WI38 (cell line): ENCODE results near the gene SAMD4A.

ENCODE experiments used
- H3K4me3 ChIP-seq: 2 replicates; pipeline ENCODE4 v1.5.1; 2011; ENCODE audit warnings: low read depth, mild to moderate bottlenecking, control low read depth, low read length
- TF ChIP-seq, protein P1 (sequence below): IDR thresholded peaks from 2 replicates; pipeline ENCODE4 v1.5.1; 2012; ENCODE audit warnings: low read depth, mild to moderate bottlenecking, control low read depth, low read length

Gene SAMD4A

DNA sequence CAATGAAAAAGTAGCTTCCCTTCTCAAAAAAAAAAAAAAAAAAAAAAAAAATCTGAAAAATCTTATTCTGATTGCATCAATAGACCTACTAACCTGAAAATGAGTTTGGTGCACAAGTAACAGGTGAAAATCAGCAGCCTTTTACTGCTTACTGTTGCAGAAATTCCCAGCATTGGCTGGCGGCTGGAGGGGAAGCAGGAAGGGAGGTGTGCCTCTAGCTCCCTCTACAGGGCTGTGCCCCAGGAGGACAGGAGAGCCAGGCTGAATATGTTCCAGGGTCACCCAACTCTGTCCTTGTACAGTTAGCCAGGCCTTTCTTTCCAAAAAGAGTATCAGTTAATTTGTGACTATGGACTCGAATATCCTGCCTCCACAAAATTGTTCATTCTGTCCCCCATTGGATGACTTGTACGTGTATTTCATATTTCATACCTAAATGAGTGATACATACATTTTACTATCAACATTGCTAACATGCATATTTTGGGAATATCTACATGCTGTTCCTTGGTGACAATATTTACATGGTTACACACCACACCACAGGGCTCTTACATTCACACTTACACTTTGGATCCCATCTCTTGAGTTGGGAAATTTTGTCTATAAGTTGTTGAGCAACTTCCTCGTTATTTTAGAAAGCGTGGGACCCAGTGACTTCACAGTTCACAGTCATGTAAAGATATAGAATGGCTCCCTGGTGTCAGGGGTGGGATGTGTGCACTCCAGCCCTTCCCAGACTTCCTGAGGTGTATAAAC lies 124.8 kb downstream of the SAMD4A start:
- no peak overlapping the region for H3K4me3 ChIP-seq
- TF ChIP-seq, protein P1, sequence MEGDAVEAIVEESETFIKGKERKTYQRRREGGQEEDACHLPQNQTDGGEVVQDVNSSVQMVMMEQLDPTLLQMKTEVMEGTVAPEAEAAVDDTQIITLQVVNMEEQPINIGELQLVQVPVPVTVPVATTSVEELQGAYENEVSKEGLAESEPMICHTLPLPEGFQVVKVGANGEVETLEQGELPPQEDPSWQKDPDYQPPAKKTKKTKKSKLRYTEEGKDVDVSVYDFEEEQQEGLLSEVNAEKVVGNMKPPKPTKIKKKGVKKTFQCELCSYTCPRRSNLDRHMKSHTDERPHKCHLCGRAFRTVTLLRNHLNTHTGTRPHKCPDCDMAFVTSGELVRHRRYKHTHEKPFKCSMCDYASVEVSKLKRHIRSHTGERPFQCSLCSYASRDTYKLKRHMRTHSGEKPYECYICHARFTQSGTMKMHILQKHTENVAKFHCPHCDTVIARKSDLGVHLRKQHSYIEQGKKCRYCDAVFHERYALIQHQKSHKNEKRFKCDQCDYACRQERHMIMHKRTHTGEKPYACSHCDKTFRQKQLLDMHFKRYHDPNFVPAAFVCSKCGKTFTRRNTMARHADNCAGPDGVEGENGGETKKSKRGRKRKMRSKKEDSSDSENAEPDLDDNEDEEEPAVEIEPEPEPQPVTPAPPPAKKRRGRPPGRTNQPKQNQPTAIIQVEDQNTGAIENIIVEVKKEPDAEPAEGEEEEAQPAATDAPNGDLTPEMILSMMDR: peak; percentile 94

DNA sequence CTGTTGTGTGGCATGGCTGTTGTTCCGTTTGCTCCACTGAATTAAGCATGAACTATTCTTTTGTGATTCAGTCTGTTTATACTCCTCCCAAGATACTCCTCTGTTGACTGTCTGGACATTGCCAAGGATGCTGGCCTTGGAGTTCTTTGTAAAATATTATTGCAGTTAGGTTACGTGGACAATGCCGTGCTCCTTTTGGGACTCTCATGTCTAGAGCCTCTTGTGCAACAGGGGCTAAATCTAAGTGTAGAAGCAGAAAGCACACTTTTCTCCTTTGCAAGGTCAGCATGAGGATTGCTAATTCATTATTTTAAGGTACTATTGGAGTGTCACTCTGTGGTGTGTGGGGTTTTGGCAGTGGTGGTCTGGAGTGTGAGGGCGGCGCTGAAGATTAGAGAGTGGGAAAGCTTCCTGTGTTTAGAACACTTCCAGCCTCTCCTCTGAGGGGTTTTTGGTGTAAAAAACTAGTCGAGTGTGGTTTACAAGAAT lies 125.4 kb downstream of the SAMD4A start:
- H3K4me3 ChIP-seq: no peak overlapping the region

DNA sequence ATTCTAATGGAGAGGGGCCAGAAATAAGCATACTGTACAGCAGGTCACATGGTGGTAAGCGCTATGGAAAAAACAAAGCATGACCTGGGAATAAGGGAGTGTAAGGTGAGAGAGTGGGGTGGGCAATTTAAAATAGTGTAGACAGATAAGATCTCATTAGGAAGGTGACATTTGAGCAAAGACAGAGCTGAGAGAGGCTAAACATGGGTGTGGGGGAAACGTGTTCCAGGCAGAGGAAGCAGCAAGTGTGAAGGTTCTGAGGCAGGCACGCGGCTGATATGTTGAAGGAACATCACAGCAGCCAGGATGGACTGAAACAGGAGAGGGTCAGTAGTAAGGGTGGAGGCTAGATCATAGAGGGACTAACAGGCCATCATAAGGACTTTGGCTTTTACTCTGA lies 126.8 kb downstream of the SAMD4A start:
- no peak overlapping the region for H3K4me3 ChIP-seq
- TF ChIP-seq, protein P1: no peak

More for the DNA sequence above, 125.4 kb downstream of the SAMD4A start:
- TF ChIP-seq, protein P1: no peak

DNA sequence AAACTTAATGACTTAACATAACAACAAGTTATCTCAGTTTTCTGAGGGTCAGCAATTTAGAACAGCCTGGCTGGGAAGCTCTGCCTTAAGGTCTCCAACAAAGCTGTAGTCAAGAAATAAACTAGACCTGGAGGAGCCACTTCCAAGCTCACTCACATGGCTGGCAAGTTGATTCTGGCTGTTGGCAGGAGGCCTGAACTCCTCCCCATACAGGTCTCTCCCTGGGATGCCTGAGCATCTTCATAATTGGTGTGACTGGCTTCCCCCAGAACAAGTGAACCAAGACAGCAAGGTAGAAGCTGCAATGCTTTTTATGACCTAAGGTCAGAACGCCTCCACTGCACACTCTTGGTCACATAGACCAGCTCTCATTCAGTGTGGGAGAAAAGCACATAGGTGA lies 128.3 kb downstream of the SAMD4A start:
- H3K4me3 ChIP-seq: no peak overlapping the region
- TF ChIP-seq, protein P1: no peak

DNA sequence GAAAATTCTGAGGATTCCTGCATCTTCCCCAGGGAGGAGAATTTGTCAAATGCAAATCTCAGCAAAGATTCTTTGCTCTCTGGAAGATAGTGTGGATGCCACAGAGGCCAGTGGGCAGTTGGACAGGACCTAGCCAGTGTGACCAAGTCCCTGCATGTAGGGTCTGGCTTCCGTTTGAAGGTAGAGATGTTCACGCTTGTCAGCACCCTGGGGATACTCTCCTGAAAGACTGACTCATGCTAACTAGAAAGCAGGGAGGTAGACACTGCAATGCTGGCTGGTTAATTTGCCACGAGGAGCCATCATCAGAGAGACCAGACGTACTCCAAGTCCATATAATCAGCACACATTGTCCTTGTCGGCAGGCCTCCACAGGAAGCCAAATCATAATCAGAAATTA lies 130.1 kb downstream of the SAMD4A start:
- TF ChIP-seq, protein P1: no peak
- no peak overlapping the region for H3K4me3 ChIP-seq

DNA sequence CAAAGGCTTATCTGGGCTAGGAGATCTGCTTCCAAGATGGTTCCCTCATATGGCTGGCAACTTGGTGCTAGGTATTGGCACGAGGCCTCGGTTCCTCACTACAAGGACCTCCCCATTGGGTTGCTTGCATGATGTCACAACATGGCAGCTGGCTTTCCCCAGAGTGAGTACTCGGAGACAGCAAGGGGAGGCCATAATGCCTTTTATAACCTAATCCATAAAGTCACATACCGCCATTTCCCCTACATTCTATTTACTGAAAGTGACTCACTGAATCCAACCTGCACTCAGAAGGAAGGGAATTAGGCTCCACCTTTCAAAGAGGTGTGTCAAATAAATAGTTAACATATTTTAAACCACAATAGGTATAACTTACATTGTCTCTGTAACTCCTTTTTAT lies 130.9 kb downstream of the SAMD4A start:
- H3K4me3 ChIP-seq: no peak overlapping the region
- TF ChIP-seq, protein P1: no peak

DNA sequence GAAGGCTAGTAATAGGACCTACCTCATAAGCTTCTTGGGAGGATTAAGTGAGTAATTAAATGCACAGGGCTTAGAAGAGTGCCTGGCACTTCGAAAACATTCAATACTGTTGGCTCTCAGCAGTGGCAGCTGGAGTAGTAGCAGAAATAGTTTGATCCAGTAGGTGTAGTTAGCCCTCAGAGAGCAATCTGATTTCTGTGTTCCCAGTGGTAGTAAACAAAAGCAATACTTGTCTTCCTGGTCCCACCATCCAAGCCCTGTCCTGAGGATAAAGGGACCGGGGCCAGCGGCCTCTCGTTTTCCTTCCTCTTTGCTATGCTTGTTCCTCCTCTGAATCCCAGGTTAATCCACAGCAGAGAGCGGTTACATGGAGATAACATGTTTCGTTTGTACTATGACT lies 131.6 kb downstream of the SAMD4A start:
- no peak overlapping the region for H3K4me3 ChIP-seq
- TF ChIP-seq, protein P1: no peak
